ENCODE measurements around the gene ACTG1. TPM values are rescaled to one million over a fixed set of nuclear protein-coding genes. Genes with fewer than 3 reads are reported as not detected.

Gene ACTG1
- polyA plus RNA-seq, 3 donors = 2,993 to 3,342 (median 3,086) TPM

GRCh38 chr17:81509972-81510784 lies 2.4 kb downstream of the ACTG1 start:
- no peak for DNase-seq

DNA sequence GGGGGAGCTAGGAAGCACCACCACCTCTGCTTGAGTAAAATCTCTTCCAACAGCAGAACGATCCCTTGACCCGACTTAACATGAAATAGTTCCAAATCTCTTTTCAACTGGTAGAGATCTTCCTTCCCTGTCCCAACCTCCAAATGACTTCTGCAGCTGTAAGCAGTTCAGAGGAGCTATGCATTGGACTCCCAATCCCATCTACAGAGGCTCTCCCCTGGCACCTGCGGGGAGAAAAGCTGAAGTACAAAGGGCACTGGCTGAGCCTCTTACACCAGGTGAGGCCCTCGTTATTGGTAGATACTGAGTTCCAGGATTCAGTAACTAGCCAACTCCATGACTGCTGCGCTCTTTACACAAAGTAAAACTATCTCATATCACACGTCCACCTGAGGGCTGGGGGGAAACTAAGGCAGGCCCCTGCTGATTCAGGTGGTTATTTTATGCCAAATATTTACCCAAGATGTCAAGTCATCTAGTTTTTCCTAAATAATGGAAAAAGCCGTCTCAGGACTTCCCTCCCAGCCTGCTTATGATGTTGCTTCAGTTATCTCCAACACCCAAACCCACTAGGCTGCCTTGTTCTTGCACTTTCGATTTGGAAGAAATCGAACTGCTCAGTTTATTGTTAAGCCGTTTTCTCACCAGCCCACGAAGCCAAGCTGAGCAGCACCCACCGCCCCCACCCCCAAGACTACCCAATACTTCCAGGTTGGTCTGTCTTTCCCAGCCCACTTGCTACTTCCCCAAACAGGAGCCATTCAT lies 3.2 kb downstream of the ACTG1 start:
- no peak for DNase-seq

- DNase-seq = no peak
These were observed 3.9 kb downstream of the ACTG1 start for GRCh38 chr17:81508639-81509206.

- DNase-seq = no peak
These were observed 9.0 kb downstream of the ACTG1 start for GRCh38 chr17:81503619-81504018.

GRCh38 chr17:81502471-81503017 lies 10.1 kb downstream of the ACTG1 start:
- no peak for DNase-seq

DNA sequence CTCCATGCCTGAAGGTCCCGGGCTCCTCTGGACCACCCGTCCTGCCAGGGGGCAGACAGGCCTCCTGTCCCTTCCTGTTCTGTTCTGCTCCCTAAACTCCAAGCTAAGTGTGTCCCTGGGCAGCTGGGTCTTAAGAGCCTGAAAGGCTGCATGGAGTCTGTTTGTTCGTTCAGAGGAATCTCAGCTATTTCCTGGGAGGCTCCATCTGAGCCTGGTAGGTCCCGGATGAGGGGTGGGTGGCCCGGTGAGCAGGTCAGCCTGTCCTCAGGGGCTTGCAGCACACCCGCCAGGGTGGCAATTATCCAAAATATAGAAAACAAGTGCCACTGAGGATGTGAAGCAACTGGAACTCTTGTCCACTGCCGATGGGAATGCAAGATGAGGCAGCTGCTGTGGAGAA lies 12.6 kb downstream of the ACTG1 start:
- no peak for DNase-seq

DNA sequence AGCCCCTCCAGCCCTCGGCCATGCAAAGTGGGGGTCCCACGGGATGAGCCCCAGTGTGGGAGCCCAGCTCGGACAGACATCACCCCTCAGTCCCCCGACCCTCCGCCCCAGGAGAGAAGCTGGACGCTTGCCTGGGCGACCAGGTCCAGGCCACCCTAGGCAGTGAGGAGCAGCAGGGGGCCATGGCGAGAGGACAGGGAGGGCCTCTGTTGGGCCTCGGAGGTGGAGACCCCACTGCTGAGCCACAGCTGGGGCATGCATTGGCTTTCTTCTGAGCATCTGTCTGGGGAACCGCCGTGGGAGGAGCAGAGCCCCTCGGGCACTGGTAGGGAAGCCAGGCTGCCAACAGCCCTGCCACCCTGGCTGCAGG lies 13.0 kb downstream of the ACTG1 start:
- no peak for DNase-seq

DNA sequence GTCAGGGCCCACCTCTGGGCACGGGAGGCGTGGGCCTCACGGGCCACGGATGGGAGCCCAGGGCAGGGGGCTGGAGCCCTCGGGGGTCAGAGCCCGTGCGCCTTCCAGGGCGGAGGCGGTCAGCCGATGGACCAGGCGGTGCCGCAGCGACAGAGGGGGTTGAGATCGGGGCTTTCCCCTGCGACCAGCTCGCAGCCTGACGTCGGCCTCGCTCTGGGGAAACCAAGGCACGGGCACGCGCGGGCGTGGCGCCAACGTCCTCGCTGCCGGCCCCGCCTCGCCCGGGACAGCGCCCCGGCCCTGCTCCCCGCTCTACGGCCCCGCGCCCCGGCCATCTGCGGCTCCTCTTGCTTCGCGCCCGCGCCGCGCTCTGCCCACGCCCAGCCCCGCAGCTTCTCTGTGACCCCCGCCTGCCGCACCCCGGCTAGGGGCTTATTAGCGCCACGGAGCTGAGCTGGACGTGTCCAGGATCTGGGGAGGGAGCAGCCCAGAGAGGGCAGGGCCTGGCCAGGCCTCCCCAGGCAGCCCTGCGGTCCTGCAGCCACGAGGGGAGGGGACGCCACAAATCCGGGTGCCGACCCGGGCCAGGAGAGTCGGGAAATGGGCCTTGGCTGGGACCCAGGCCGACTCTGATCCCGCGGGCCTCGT lies 13.5 kb downstream of the ACTG1 start:
- no peak for DNase-seq

- DNase-seq = no peak
These were observed 17.8 kb downstream of the ACTG1 start for GRCh38 chr17:81494626-81495377.

DNA sequence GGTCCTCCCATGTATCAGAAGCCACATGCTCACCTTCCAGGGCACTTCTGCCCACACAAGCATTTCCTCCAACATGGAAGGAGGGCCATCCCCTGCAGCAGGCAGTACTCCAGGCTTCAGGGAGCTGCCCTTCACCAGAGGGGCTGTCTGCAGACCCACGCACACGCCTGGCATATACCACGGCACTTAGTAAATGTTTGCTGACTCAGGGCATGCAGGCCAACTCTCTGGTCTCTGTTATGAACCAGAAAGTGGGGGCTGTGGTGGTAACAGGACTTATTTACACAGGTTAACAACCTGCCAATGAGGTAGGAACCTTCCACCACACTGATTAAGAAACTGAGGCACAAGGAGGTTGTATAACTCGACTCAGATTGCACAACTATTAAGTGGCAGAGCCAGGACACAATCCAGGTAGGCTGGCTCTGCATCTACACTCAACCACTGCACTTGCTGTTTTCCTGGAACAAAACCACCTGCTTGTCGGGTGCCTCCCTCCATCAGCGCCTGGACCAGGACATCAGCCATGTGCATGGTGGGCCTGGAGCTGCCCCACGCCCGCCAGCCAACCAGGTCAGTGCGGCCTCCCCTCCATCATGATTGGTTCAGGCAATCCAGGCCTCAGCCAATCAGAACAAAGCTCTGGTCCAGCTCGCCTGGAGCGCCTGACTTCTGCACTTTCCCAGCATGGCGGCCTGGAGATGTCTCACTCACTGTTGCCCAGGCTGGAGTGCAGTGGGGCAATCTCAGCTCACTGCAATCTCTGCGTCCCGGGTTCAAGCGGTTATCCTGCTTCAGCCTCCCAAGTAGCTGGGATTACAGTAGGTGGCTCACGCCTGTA lies 19.2 kb downstream of the ACTG1 start:
- DNase-seq = no peak

DNA sequence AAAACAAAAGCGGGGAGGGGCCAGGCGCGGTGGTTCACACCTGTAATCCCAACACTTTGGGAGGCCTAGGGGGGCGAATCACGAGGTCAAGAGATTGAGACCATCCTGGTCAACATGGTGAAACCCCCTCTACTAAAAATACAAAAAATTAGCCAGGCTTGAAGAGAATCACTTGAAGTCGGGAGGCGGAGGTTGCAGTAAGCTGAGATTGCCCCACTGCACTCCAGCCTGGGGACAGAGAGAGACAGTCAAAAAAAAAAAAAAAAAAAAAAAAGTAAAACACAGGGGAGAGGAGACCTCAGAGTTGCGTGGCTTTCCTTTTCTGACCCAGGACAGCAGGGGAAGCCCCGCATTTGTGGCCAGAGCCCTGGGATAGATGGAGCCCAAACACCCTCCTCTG lies 19.9 kb downstream of the ACTG1 start:
- no peak for DNase-seq

DNA sequence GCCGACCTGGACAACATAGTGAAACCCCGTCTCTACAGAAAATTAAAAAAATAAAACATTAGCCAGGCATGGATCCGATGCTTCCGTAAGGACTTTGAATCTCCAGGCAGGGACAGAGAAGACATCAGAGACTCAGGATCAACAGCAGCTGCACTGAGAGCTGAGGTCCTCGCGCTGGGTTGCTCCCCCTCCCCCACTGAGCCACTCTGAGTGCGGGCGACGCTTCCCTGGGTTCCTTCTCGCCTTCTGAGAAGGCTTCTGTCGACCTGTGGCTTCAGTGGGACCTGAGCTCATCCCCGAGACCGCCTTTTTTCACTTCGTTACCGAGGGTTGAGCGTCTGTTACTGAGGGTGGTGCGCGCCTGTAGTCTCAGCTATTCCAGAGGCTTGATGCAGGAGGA lies 20.4 kb downstream of the ACTG1 start:
- no peak for DNase-seq

GRCh38 chr17:81491761-81492160 lies 20.8 kb downstream of the ACTG1 start:
- DNase-seq = no peak

DNA sequence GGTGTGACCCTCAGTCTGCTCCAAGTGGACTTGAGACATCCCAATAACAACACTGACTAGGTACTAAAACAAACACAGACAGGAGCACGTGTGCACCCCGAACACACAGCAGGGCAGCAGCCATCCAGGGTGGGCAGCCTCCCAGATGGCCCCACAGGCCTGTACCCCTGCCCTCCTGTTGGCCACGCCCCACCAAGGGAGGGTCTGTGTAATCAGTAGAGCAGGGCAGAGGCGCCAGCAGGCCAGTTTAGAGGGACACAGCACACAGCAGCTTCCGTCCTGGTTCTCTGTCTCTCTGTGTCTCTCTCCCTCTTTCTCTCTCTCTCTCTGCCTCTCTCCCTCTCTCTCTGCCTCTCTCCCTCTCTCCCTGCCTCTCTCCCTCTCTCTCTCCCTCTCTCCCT lies 21.4 kb downstream of the ACTG1 start:
- DNase-seq = no peak

DNA sequence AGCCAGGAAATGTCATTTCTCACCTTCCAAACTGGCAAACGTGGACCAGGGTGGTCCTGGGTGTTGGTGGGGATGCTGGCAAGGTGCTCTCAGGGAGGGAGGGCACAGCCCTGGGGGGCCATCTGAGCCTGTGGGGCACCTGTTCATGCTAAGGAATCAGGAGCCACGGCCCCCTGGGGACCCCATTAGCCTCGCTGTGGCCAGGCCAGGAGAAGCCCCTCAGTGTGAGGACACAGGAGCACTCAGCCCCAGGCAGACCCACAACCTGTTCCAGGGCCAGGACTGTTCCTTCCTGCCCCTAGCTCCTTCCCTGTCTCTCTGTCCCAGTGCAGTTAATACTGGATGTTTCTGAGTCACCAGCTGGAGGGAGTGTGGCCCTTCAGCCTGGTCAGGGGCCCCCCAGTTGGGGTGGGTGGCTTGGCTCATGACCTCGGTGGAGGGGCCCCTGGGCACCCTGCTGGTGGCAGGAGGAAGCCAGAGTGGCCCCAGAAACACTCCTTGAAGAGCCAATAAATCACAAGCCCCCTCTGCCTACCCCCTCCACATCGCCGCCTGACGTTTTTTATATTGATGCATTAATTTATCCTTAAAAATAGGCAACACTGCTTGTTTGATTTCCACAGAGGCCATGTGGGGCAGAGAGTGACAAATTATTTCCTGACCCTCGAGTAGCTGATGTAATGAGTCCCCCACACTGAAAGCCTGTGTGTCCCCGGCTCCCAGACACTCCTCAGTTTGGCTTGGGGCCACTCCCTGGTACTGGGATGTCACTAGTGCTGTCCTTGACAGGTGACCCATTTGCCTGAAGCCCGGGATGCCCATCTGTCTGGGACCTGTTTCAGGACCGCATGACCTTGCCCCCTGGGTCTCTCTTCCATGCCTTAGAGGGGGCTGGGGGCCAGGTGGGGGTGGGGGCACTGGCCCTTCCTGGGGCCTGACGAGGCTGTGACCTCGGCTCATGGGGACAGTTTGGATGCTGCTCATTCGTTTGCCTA lies 22.3 kb downstream of the ACTG1 start:
- no peak for DNase-seq

- DNase-seq = no peak
These were observed 23.3 kb downstream of the ACTG1 start for GRCh38 chr17:81489012-81489997.

DNA sequence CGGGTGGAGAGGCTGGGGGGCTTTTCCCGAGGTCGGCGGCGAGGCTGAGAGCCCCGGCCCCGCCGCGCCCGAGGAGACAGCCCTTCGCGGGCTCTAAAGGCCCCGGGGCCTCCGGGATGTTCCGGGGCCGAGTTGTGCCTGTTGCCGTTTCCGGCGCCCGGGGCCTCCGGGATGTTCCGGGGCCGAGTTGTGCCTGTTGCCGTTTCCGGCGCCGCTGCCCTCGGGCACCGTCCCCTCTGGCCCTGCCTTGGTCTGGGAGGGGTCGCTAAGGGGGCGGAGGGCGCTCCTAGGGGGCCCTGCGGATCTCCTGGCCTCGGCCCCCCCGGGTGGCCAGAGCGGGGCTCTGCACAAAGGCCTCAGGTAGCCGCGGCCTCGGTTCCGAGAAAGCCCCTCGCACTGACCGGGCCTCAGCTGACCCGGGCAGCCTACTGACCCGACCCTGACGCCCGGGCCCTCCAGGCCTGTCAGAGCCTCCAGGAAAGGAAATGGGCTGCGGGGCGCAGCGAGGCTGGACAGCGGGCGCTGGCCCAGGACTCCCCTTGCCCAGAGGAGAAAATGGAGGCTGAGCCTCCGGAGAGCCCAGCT lies 24.2 kb downstream of the ACTG1 start:
- no peak for DNase-seq

Data from renal pelvis (tissue), 4 donors.